Astrocyte of the hippocampus (primary cell): ENCODE measurements around the gene CITED4.
A peak's percentile ranks its signal among the peaks of the same experiment; 100 is the strongest.

Experiments
- DNase-seq: peaks from one replicate; pipeline ENCODE4 v3.0.0; 2011; ENCODE audit warnings: low read depth, low spot score

Gene CITED4

GRCh38 chr1:40853885-40854170, 8.3 kb downstream of the CITED4 start:
- no peak for DNase-seq

GRCh38 chr1:40853113-40853884, 8.9 kb downstream of the CITED4 start:
- DNase-seq, result no peak

GRCh38 chr1:40851643-40852042, 10.5 kb downstream of the CITED4 start:
- DNase-seq, result no peak

DNA sequence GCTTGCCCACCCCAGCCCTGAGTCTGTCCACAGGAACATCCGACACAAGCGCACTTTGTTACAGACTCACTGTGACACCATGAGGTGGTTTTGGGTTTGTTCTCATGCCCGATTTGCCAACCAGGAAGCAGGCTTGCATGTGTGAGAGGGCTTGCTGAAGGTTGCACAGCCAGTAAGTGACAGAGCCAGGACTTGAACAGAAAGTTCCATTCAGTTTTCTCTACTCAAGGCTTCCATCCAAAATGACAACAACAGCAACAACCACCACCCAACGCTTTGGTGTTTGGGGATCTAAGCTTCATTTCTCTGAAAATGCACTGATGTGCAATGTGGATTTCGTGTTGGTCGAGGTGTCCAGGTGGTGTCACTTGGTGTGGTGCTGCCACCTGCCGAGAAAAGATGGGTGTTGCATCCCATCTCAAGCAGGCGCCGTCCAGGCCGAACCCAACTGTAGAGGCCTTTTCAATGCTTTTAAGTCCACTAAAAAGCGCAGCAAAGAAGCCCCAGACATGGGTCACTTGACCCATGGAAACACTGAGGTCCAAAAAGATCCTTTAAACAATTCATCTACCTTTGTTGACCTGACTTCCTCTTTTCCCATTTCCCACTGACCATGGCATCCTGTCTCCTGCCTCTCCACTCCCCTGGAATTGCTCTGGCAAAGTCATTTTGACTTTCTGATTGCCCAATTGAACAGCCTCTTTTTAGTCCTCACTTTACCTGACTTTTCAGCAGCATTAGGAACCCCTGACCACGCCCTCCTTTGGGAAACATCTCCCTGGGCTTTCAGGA, 12.2 kb downstream of the CITED4 start:
- DNase-seq, result peak; percentile 82

- DNase-seq, result peak; percentile 81
Measured at GRCh38 chr1:40848530-40849189, 13.5 kb downstream of the CITED4 start.

DNA sequence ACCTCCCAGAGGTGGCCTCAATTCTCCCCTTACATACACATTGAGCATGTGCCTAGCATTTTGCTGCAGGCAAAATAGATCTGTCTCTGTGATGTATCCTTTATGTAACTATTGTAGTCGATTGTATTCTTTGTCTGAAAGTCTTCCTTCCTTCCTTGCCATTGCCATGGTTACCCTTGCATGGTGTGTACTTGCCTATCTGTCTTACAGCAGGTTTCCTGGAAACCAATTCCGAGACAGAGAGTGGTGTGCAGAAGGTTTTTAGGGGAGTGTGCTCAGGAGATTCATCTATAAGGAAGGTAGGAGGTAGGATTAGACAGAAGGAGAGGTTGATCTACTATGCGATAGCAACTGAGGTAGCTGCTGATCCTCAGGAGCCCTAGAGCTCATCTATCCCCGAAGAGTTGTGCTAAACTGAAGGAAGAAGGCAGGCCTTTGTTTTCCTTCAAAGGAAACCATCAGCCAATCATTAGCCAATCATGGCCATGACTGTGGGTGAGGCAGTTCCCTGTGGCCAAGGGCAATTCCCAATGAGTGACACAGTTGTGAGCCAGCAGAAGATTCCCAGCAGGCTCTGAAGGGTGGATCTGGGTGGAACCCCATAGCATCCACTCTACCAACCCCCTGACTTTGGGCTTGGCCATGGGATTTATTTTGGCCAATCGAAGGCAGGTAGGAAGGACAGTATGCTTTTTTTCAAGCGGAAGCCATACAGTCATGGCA, 15.0 kb downstream of the CITED4 start:
- no peak for DNase-seq

DNA sequence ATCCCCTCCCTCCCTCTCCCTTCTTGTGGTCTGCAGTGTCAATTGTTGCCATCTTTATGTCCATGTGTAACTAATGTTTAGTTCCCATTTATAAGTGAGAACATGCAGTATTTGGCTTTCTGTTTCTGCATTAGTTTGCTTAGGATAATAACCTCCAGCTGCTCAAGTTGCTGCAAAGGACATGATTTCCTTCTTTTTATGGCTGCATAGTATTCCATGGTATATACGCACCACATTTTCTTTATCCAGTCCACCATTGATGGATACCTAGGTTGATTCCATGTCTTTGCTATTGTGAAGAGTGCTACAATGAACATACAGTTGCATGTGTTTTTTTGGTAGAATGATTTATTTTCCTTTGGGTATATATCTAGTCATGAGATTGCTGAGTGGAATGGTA, 16.3 kb downstream of the CITED4 start:
- no peak for DNase-seq

DNA sequence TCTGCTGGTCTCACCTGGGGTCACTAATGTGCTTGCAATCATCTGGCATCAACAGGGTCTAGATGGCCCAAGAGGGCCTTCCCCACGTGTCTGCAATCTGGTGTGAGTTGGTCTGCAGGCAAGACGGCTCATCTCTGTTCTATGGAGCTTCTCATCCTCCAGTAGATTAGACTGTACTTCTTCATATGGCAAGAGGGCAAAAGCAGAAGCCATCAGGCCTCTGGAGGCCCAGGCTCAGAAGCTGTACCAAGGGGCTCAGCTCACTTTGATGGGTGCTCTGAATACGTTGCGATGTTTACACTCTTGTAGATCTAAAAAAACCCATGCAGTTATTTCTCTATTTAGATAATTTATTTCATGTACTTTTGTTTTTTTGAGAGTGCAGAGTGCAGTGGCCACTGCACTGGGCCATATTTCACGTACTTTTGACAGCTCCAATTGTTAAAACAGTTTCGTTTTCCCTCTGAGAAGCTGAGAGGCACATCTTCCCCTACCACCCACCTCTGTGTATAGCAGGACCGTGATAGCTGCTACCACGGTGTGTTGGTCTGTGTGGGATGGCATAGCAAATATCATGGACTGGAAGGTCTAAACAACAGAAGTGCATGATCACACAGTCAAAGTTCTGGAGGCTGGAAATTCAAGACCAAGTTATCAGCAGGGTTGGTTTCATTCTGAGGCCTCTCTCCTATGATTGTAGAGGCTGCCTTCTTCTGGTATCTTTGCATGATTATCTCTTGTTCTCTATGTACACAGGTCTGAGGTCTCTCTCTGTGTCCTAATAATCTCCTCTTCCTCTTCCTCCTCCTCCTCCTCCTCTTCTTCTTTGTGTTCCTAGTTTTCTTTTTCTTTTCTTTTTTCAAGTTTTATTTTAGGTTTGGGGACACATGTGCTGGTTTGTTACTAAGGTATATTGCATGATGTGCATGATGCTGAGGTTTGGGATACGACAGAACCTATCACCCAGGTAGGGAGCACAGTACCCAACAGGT, 17.0 kb downstream of the CITED4 start:
- no peak for DNase-seq

DNA sequence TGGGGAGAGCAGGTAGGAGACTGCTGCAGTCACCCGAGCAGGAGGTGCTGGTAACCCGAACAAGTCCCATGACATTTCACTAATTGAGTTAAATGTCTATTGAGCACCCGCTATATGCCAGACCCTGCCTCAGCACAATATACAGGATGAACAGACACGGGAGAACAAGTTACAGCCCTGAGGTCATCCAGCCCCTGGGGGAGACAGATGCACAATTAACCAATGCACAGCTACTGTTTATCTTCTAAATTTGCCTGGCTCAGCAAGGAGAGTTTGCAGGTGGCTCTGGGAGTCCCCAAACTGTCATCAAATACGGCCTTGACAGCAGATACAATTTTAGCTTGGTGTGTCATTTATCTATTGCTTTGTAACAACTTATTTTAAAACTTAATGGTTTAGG, 18.1 kb downstream of the CITED4 start:
- no peak for DNase-seq

DNA sequence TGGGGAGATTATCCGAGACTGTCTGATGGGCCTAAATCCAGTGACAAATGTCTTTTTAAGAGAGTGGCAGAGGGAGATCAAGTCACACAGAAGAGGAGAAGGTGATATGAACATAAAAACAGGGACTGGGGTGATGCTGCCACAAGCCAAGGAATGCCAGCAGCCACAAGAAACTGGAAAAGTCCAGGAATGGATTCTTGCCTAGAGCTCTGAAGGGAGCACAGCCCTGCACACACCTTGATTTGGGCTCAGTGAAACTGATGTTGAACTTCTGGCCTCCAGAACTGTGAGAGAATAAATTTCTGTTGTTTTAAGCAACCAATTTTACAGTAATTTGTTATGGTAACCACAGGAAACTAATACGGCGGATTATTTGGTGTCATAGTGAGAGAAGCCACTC, 19.5 kb downstream of the CITED4 start:
- no peak for DNase-seq

DNA sequence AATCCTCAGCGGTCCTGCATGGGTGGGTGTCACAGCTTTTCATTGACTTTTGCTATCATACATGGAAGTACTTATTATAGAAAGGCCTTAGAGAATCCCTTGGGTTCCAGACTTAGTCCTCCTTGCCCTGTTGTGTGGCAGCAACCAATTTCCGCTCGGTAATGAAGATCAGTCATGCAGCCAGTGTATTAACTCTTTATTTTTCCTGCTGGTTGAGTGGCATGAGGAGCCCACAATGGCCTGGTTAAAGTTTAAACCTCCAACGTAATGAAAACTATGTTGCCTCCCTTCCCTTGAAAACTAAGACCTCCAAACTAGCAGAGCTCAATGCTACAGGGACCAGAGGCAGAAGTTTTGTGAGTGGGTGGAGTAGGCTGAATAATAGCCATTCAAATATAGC, 20.0 kb downstream of the CITED4 start:
- DNase-seq, result no peak

- no peak for DNase-seq
Measured at GRCh38 chr1:40841602-40842001, 20.6 kb downstream of the CITED4 start.

DNA sequence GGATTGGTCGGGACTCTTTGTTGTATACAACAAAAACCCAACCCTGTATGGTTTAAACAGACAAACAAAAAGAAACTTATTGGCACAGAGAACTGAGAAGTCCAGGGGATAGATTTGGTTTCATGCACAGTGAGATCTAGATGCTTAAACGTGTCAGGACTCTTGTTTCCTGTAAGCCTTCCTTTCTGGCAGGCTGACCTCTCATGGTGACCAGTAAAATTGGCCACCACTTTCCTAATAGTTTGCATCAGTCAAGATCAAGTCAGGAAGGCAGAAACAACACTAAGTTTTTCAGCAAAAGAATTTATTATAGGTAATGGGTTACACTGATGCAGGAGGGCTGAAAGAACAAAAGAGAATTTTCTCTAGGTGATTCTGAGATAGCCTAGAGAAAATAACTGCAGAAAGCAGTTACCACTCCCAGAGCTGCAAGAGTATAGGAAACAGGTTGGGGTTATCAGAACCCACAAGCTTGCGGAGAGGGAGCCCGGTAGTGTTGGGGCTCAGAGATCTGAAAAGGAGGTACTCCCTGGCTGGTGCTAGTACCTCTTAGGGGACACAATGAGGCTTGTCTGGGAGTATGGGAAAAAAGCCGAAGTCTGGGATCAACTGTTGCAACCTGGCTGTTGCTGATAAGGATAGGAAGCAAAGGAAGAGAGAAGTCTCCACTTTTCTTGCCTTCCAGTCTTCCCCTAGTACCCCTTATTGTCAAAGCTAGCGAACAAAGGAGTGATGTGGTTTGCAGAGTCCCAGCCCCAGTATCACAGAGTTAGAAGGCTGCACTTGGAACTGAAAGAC, 21.4 kb downstream of the CITED4 start:
- DNase-seq, result no peak

- DNase-seq, result no peak
Measured at GRCh38 chr1:40839943-40840335, 22.2 kb downstream of the CITED4 start.

DNA sequence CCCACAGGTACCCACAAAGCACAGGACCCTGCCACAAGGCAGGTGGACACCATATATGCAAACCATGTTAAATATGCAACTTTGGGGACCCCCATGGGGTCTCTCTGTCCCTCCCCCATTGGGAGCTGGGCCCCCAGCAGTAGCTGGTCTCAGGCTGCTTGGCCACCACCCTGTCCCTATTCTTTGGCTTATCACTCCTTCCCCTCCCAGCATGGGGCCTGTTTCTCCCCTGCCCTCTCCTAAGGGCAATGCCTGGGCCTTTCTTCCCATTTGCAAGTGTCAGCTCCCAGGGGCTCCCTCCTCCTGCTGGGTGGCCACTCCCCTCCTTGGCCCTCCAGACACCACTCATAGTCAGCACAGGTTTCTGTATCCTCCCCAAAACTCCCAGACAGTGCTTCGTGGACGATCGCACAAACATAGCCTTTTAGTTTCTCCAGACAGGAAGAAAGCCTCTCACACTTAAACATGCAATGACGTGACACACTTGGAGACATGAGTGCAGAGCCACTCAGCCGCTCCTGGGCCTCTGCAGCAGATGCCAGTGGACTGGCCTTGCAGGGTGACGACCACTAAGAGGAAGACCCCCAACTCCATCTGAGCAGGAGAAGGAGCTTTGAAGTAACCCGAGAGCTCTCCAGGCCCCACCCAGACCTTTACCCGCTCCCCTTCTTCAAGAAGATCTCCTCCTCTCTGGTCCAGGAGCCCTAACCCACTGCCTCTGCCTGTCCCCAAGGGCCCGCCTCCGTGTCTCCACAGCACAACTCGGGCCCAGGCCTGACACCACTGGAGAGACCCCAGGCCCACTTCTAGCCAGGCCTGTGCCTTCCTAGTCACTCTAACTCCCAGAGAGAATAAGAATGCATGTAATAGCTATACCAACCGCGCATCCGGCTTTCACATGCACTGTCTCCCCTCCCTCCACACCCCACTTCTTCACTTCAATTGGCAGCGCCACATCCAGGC, 22.9 kb downstream of the CITED4 start:
- DNase-seq, result no peak

- DNase-seq, result no peak
Measured at GRCh38 chr1:40838045-40838979, 23.9 kb downstream of the CITED4 start.

DNA sequence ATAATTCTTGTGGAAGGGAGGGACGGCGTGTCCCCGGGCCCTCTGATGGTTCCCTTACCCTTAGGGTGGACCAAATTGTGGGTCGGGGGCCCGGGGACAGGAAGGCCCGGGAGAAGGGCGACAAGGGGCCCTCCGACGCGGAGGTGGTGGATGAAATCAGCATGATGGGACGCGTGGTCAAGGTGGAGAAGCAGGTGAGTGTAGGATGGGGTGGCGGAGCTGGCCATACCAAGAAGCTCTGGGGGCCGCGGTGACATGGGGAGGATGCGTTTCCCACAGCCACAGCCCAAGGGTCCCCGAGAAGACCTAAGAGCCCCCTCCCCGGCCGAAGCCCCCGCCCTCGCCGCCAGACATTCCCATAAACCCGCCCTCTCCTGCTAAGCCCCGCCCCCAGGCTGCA, 24.6 kb downstream of the CITED4 start:
- no peak for DNase-seq

DNA sequence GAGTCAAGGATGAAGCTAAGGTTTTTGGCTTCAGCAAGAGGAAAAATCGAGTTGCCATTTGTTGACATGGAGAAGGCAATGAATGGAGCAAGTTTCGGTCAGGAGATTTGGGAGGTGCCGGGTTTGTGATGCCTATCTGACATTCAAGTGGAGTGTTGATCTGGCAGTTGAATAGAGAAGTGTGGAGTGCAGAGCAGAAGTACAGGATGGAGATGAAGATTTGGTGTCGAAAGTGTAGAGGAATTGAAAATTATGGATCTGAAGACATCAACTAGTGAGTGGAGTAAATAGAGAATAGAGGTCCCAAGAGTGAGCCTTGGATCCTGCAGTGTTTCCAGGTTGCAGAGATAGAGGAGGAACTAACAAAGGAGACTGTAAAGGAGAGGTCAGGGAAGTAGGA, 25.9 kb downstream of the CITED4 start:
- no peak for DNase-seq
